Astrocyte (in vitro differentiated cells and primary cell): ENCODE data around the gene APPBP2. TPM values are rescaled to one million over a fixed set of nuclear protein-coding genes. Genes with fewer than 3 reads are reported as not detected.

Source experiments
- DNase-seq: peaks from one replicate; pipeline ENCODE4 v3.0.0-alpha.2; 2010; ENCODE audit warnings: low read depth
- FAIRE-seq: peaks from 2 replicates; lab custom pipeline; 2011; peaks lifted over from hg19 to GRCh38; lab: Jason Lieb, UNC
- H2AFZ ChIP-seq: 2 replicates; pipeline ENCODE4 v1.6.0; 2012; ENCODE audit warnings: low read depth, low read length, inconsistent platforms
- H3K27ac ChIP-seq: 2 replicates; pipeline ENCODE4 v1.5.1; 2011; ENCODE audit warnings: low read depth, low read length, inconsistent platforms
- H3K27me3 ChIP-seq: 2 replicates; pipeline ENCODE4 v1.6.0; 2011; ENCODE audit warnings: low read length, inconsistent platforms; ENCODE audit not compliant: insufficient read depth
- H3K36me3 ChIP-seq: 2 replicates; pipeline ENCODE4 v1.5.1; 2011; ENCODE audit warnings: low read length, inconsistent platforms; ENCODE audit not compliant: insufficient read depth
- H3K4me1 ChIP-seq: 2 replicates; pipeline ENCODE4 v1.5.1; 2011; ENCODE audit warnings: low read length, inconsistent platforms; ENCODE audit not compliant: insufficient read depth
- H3K4me2 ChIP-seq: 2 replicates; pipeline ENCODE4 v1.6.0; 2012; ENCODE audit warnings: low read length, inconsistent platforms
- H3K4me3 ChIP-seq: 2 replicates; pipeline ENCODE4 v1.5.1; 2011; ENCODE audit warnings: low read depth, mild to moderate bottlenecking, low read length, inconsistent platforms; ENCODE audit not compliant: insufficient read depth
- H3K79me2 ChIP-seq: 2 replicates; pipeline ENCODE4 v1.6.0; 2012; ENCODE audit warnings: mild to moderate bottlenecking, low read length, inconsistent platforms; ENCODE audit not compliant: insufficient read depth
- H3K9ac ChIP-seq: 2 replicates; pipeline ENCODE4 v1.6.0; 2012; ENCODE audit warnings: mild to moderate bottlenecking, low read length, inconsistent platforms
- H3K9me3 ChIP-seq: 2 replicates; pipeline ENCODE4 v1.5.1; 2012; ENCODE audit warnings: low read depth, mild to moderate bottlenecking, low read length, inconsistent platforms; ENCODE audit not compliant: insufficient read depth
- H4K20me1 ChIP-seq: 2 replicates; pipeline ENCODE4 v1.6.0; 2012; ENCODE audit warnings: low read length, inconsistent platforms; ENCODE audit not compliant: insufficient read depth
- H3K27ac Mint-ChIP-seq: one replicate; pipeline ENCODE4 v1.8.0; 2021; ENCODE audit warnings: mild to moderate bottlenecking, mixed read lengths; ENCODE audit not compliant: unreplicated experiment
- H3K27me3 Mint-ChIP-seq: one replicate; pipeline ENCODE4 v1.8.0; 2021; ENCODE audit warnings: low read depth, mixed read lengths; ENCODE audit not compliant: unreplicated experiment
- H3K36me3 Mint-ChIP-seq: one replicate; pipeline ENCODE4 v1.8.0; 2021; ENCODE audit warnings: low read depth, mixed read lengths; ENCODE audit not compliant: unreplicated experiment
- H3K4me1 Mint-ChIP-seq: one replicate; pipeline ENCODE4 v1.8.0; 2021; ENCODE audit warnings: low read depth, mixed read lengths; ENCODE audit not compliant: unreplicated experiment
- H3K4me3 Mint-ChIP-seq: one replicate; pipeline ENCODE4 v1.8.0; 2021; ENCODE audit warnings: mild to moderate bottlenecking, moderate library complexity, mixed read lengths; ENCODE audit not compliant: unreplicated experiment
- H3K9me3 Mint-ChIP-seq: one replicate; pipeline ENCODE4 v1.8.0; 2021; ENCODE audit warnings: mild to moderate bottlenecking, mixed read lengths; ENCODE audit not compliant: unreplicated experiment
- CTCF ChIP-seq: IDR thresholded peaks from 2 replicates; pipeline ENCODE4 v1.5.1; 2011; ENCODE audit warnings: low read depth, mild to moderate bottlenecking, inconsistent platforms, low read length, moderate library complexity; ENCODE audit not compliant: insufficient read depth
- EZH2 ChIP-seq: IDR thresholded peaks from 2 replicates; pipeline ENCODE4 v1.6.1; 2012; ENCODE audit warnings: mild to moderate bottlenecking, low read length, inconsistent platforms; ENCODE audit not compliant: insufficient read depth
- total RNA-seq: library from RNA; stranded (reverse); gene quantifications from 2 replicates; pipeline ENCODE4 v1.2.1, GENCODE V29; 2021

The APPBP2 gene
- total RNA-seq, 1 donor from 2014 or later = 53.3 TPM

- TF ChIP-seq EZH2 (no peak), CTCF (no peak)
- Histone ChIP-seq H3K27me3 (no peaks in the 10 kb centered on the region), H3K36me3 (peaks cover 18% of the 10 kb centered on the region), H3K4me1 (peaks cover 8% of the 10 kb centered on the region), H3K79me2 (no peaks in the 10 kb centered on the region), H4K20me1 (no peaks in the 10 kb centered on the region), H3K27ac (no peak overlapping the region), H3K9ac (no peak overlapping the region), H3K4me2 (no peak overlapping the region), H2AFZ (no peak overlapping the region), H3K9me3 (no peaks in the 10 kb centered on the region), H3K4me3 (no peak overlapping the region)
- peaks cover 13% of the 10 kb centered on the region for H3K4me1 Mint-ChIP-seq
- peaks cover 2% of the 10 kb centered on the region for H3K9me3 Mint-ChIP-seq
- no peaks in the 10 kb centered on the region for H3K36me3 Mint-ChIP-seq
- H3K27me3 Mint-ChIP-seq = no peaks in the 10 kb centered on the region
- FAIRE-seq (no peak), DNase-seq (no peak)
- H3K4me3 Mint-ChIP-seq = no peak overlapping the region
- H3K27ac Mint-ChIP-seq = no peak overlapping the region
Measured at GRCh38 chr17:60445144-60445543, 80.9 kb downstream of the APPBP2 start.

GRCh38 chr17:60443713-60444112, 82.3 kb downstream of the APPBP2 start:
- no peaks in the 10 kb centered on the region for H3K27me3 Mint-ChIP-seq
- peaks cover 13% of the 10 kb centered on the region for H3K4me1 Mint-ChIP-seq
- DNase-seq (no peak), FAIRE-seq (no peak)
- no peaks in the 10 kb centered on the region for H3K27me3 ChIP-seq
- H3K9ac ChIP-seq = no peak overlapping the region
- no peak overlapping the region for H3K27ac Mint-ChIP-seq
- peaks cover 18% of the 10 kb centered on the region for H3K36me3 ChIP-seq
- H3K36me3 Mint-ChIP-seq = no peaks in the 10 kb centered on the region
- no peak overlapping the region for H3K4me2 ChIP-seq
- TF ChIP-seq EZH2 (no peak), CTCF (no peak)
- H3K79me2 ChIP-seq = no peaks in the 10 kb centered on the region
- H4K20me1 ChIP-seq = no peaks in the 10 kb centered on the region
- peaks cover 2% of the 10 kb centered on the region for H3K9me3 Mint-ChIP-seq
- no peak overlapping the region for H3K27ac ChIP-seq
- H3K9me3 ChIP-seq = no peaks in the 10 kb centered on the region
- no peak overlapping the region for H3K4me3 Mint-ChIP-seq
- H3K4me1 ChIP-seq = peaks cover 8% of the 10 kb centered on the region
- H3K4me3 ChIP-seq = no peak overlapping the region
- H2AFZ ChIP-seq = no peak overlapping the region

DNA sequence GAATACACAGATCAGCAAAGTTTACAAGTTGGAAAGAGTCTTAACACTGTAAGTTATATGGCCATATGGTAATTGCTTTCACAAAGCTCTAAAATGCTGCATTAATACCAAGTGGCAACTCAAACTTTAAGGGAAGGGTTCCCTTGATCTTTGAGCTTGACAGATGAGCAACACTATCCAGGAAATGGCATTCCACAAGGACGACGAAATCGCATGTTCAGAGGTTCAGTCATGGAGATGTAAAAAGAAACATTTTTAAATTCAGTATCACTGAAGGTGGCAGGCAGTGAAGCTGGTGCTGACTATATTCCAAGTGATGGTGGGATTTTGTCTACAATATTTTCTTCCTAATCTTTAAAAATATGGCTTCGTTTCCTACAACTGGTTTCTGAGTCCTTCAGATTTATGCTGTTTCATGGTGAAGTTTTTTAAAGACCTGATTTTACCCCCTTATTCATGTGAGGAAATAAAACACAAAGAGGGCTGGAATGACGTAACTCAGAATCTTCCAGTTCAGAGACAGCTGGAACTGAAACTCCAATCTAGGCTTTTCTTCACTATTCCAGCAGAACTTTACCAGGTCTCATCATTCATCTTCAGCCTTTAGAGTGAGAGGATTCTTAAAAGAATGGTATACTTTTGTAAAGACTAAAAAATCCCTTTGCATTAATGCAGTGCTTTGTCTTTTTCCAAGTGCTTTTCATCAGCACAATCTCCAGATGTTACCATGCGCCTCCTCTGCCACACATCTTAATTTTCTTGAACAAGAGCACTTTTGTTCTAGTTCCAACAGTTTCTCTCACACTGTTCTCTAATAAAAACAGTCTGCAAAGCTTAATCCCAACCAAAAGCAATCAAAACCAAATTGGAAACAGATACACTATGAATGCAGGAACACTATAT, 83.5 kb downstream of the APPBP2 start:
- H2AFZ ChIP-seq = no peak overlapping the region
- peak overlapping the region; percentile 56 for H3K27ac Mint-ChIP-seq
- H3K27me3 Mint-ChIP-seq = no peaks in the 10 kb centered on the region
- H3K36me3 Mint-ChIP-seq = no peaks in the 10 kb centered on the region
- H3K4me3 Mint-ChIP-seq = no peak overlapping the region
- no peaks in the 10 kb centered on the region for H3K9me3 ChIP-seq
- no peaks in the 10 kb centered on the region for H4K20me1 ChIP-seq
- peaks cover 16% of the 10 kb centered on the region for H3K36me3 ChIP-seq
- DNase-seq (peak; percentile 54), FAIRE-seq (no peak)
- H3K4me2 ChIP-seq = peak overlapping the region; percentile 7
- TF ChIP-seq EZH2 (no peak), CTCF (no peak)
- H3K27ac ChIP-seq = no peak overlapping the region
- H3K27me3 ChIP-seq = no peaks in the 10 kb centered on the region
- no peaks in the 10 kb centered on the region for H3K79me2 ChIP-seq
- H3K9ac ChIP-seq = no peak overlapping the region
- H3K4me3 ChIP-seq = no peak overlapping the region
- H3K4me1 ChIP-seq = peaks cover 8% of the 10 kb centered on the region
- H3K9me3 Mint-ChIP-seq = peaks cover 2% of the 10 kb centered on the region
- H3K4me1 Mint-ChIP-seq = peaks cover 14% of the 10 kb centered on the region
